GM19043 (cell line): Measurements from ENCODE around the gene PHYH.
"Not testable (repeated sequence)": the region's sequence is repeated elsewhere in the genome, so short reads cannot be mapped to it uniquely, and the experiment has no call there.

Experiments
- ATAC-seq: cut with Tn5 transposase; IDR thresholded peaks from one replicate; pipeline ENCODE4 v1.9.1; 2021; ENCODE audit warnings: low read depth; ENCODE audit not compliant: unreplicated experiment

Gene PHYH

GRCh38 chr10:13276749-13277365 is 23.0 kb downstream of the PHYH start:
- ATAC-seq, result no peak

DNA sequence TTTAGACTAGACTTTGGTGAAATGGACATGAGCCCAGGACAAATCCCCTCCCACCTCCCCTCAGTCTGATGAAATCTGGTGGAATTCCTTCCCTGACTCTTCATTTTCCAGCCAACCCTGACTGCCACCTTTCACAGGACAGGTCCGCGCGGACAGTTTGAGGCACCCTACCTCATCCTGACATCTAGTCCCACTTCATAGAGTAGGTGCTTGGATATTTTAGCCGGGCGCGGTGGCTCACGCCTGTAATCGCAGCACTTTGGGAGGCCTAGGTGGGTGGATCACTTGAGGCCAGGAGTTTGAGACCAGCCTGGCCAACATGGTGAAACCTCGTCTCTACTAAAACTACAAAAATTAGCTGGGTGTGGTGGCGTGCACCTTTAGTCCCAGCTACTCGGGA is 23.7 kb downstream of the PHYH start:
- ATAC-seq, result not testable (repeated sequence)

GRCh38 chr10:13272164-13272571 is 27.7 kb downstream of the PHYH start:
- ATAC-seq, result no peak

GRCh38 chr10:13271552-13272163 is 28.2 kb downstream of the PHYH start:
- peak; percentile 66 for ATAC-seq

- no peak for ATAC-seq
These were observed 28.9 kb downstream of the PHYH start for GRCh38 chr10:13270877-13271551.

- no peak for ATAC-seq
These were observed 31.0 kb downstream of the PHYH start for GRCh38 chr10:13268841-13269240.

DNA sequence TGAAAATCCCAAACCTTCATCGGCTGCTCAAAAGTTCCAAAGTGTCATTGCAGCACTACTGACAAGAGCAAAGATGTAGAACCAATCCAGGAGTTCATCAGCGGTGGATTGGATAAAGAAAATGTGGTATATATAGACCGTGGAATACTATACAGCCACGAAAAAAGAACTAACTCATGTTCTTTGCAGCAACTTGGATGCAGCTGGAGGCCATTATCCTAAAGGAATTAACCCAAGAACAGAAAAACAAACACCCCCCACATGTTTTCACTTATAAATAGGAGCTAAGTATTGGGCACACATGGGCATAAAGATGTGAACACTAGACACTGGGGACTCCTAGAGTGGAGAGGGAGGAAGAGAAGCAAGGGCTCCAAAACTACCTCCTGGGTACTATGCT is 31.6 kb downstream of the PHYH start:
- ATAC-seq, result no peak

- ATAC-seq, result no peak
These were observed 36.3 kb downstream of the PHYH start for GRCh38 chr10:13263591-13263990.

DNA sequence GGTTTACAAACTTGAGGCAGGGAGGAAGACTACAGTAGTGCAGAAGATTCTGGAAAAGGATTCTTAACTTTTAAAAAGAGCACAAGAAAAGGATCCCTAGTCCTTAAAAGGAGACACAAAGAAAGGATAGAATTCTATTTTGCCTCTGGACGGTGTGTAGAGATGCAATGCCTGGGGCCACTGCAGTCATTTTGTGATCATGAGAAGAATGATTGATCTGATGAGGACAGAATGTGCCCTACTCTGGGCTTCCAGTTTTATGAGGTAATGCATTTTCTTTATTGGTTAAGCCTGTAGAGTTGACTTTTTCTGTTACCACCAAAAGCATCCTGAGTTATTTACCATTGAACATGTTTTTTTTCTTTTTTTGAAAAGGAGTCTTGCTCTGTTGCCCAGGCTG is 37.4 kb downstream of the PHYH start:
- no peak for ATAC-seq

- ATAC-seq, result no peak
These were observed 42.2 kb downstream of the PHYH start for GRCh38 chr10:13257621-13258140.

DNA sequence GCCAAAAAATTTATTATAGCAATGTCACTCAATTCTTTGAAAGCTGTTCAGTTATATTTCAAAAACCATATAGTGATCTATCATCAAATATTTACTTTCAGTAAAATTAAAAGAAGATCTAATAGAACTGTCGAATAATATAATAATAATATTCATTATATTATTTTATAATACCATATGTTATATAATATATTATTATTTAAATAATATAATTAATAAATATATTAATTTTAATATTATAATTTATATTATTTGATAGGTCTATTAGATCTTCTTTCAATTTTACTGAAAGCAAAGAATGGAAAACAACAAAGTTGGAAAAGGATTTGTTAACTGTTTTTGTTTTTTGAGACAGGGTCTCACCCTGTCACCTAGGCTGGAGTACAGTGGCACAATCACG is 43.2 kb downstream of the PHYH start:
- ATAC-seq, result no peak

DNA sequence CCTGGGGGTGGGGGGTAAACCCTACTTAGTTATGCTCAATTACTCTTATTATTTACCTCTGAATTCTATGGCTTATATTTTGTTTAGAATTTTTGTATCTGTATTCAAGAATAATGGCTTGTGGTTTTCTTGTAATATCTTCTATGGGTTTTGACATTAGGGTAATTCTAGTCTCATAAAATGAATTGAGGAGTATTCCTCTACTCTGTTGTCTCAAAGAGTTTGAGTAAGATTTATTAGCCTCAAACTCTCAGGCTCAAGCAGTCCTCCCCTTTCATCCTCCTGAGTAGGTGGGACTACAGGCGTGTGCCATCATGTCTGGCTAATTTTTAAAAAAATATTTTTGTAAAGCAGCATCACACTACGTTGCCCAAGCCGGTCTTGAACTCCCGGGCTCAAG is 46.1 kb downstream of the PHYH start:
- no peak for ATAC-seq

DNA sequence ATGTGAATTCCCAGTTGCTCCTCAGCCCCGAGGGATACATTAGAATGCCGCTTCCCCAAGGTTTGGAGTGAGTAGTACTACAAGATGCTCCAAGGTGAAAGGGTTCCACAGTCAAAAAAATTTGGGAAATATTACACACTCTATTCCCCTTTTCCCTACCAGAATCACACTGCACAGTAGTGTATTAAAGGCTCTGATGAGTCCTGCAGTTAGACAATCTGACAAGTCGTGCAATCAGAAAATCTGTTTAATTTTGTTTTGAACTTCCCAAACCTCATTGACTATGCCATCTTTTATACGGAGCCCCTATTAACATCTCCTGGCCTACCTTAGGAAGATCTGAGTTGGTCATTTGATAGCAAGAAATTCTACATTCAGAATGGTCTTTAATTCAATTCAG is 52.1 kb downstream of the PHYH start:
- no peak for ATAC-seq

DNA sequence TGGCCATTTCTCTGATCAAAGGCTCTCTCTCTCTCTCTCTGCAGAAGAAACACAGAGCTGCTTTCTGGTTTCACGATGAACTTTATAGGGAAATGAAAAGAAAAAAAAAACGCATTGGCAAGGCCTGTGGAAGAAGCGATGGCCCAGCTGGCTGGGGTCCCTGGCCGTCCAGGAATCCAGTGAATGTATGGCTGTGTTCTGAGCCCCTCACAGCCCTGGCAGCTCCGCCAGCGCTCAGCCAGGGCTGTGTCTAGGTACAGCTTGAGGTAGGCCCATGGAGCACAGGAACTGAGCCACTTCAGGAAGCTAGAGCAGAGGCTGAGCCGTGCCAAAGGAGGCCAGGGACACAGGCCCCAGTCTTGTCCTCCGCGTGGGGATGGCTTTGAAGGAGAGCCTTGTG is 52.6 kb downstream of the PHYH start:
- ATAC-seq, result no peak

DNA sequence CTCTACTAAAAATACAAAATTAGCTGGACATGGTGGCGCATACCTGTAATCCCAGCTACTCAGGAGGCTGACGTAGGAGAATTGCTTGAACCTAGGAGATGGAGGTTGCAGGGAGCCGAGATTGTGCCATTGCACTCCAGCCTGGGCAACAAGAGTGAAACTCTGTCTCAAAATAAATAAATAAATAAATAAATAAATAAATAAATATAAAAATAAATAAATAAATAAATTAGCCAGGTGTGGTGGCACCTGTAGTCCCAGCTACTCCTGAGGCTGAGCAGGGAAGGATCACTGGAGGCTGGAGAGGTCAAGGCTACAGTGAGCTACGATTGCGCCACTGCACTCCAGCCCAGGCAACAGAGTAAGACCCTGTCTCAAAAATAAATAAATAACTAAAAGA is 57.6 kb downstream of the PHYH start:
- not testable (repeated sequence) for ATAC-seq

DNA sequence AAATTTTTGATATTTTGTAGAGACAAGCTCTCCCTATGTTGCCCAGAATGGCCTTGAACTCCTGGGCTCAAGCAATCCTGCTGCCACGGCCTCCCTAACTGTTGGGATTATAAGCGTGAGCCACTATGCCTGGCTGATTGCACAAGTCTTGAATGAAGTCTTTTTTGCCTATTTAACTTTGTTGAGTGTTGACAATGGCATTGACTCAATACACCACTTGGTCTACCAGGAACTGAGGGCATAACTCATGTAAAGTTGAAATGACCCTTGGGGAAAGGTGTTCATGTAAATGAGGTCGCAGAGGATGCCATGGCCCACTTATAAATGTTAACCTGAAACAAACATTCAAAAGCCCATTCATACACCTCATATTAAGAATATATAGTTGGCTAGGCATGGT is 58.3 kb downstream of the PHYH start:
- ATAC-seq, result no peak

GRCh38 chr10:13239923-13240322 is 59.9 kb downstream of the PHYH start:
- no peak for ATAC-seq

DNA sequence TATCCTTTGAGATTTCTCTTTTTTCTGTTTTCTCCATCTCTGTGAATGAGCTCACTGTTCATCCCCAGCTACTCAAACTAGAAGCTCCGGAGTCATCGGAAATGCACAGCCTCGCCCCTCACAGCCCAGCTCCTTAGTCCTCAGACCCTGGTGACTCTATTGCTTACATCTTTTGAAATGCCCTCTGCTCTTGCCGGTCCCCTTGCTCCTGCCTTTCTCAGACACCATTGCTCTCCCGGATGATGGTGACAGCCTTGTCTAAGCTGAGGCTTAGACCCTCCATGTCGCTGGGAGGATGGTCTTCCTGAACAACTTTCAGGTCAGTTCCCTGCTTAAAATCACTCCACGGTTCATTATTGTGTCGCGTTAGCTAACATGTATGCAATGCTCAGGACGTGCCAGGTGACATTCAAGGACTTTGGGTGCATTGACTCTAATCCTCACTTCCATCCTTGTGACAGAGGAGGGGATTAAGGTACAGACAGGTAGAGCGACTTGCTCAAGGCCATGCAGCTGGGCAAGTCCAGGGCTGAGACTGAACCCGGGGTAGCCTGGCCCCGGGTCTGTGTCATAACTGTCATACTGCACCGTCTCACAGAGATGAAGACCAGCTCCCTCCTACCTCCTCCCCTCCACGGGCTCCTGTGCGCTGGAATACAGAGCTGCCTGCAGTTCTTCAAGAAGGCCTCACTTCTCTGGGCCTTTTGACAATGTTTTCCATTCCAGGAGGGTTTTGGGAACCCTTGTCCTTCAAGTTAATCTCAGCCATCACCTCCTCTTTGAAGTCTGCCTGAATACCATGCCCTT is 61.4 kb downstream of the PHYH start:
- no peak for ATAC-seq

- ATAC-seq, result no peak
These were observed 63.2 kb downstream of the PHYH start for GRCh38 chr10:13236638-13237037.

DNA sequence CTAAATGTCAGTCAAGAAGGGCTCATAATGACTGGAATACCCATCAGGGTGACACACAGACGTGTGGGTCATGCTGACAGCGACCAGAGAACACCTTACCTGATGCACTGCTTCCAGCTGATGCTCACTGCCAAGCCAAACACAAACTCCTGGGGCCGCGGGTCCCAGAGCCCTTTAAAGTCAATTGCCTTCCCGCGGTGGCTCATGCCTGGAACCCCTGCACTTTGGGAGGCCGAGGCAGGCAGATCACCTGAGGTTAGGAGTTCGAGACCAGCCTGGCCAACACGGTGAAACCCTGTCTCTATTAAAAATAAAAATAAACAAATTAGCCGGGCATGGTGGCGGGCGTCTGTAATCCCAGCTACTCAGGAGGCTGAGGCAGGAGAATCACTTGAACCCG is 65.1 kb downstream of the PHYH start:
- not testable (repeated sequence) for ATAC-seq

DNA sequence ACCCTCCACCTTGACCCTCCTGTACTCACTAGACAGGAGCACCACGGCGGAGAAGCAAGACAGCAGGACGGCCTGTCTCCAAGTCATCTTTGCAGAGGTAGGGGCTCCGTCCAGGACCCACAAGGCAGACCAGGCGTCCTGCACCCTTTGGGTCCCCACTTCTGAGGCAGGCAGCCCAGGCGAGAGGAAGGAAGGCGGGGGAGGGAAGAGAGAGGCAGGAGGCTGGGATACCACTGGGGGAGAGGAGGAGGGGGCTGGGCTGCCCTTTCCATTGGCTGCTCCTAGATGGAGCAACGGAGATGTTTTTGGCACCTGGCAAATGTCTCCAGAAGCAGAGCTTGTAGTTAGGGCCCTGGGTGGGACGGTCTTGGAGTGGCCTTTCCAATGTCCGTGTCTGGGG is 65.7 kb downstream of the PHYH start, which contains the start of gene UCMA:
Gene UCMA (minus strand): TSS at position 203 of the 400 bp plus-strand sequence. CDS start 116 bp downstream, at position 87.
- no peak for ATAC-seq
